Vagina (tissue), 2 donors: ENCODE measurements around the gene MED8. TPM values are rescaled to one million over a fixed set of nuclear protein-coding genes. Genes with fewer than 3 reads are reported as not detected.

ENCODE experiments used
- DNase-seq, 2 donors: peaks; one replicate each; pipeline ENCODE4 v3.0.0-alpha.2; 2017; ENCODE audit errors: extremely low spot score in 2 of 2
- H3K27ac ChIP-seq: fragments of 200-600 bp; sonication (generic); one replicate; pipeline ENCODE4 v1.5.1; 2019
- H3K27me3 ChIP-seq: fragments of 200-600 bp; sonication (generic); one replicate; pipeline ENCODE4 v1.5.1; 2019
- H3K36me3 ChIP-seq, 2 donors: fragments of 200-600 bp; sonication (generic); one replicate each; pipeline ENCODE4 v1.5.1; 2017 to 2019
- H3K4me1 ChIP-seq: fragments of 200-600 bp; sonication (generic); one replicate; pipeline ENCODE4 v1.5.1; 2019
- H3K4me3 ChIP-seq, 2 donors: fragments of 200-600 bp; sonication (generic); 1 replicate in 1 of 2; 2 replicates in 1 of 2; pipeline ENCODE4 v1.5.1; 2016 to 2019
- H3K9me3 ChIP-seq: fragments of 200-600 bp; sonication (generic); one replicate; pipeline ENCODE4 v1.5.1; 2019
- CTCF ChIP-seq, 3 experiments: fragments of 450-650 bp in 2 of 3; fragments of 200-600 bp in 1 of 3; sonication (generic) in 1 of 3; IDR thresholded peaks; one replicate each; pipeline ENCODE4 v1.5.1; 2017 to 2019; ENCODE audit warnings: antibody characterized with exemption in 3 of 3, mild to moderate bottlenecking in 2 of 3, moderate library complexity in 2 of 3
- POLR2A ChIP-seq, 2 donors: fragments of 450-650 bp; IDR thresholded peaks; one replicate each; pipeline ENCODE4 v1.6.1; 2017; ENCODE audit warnings: antibody characterized with exemption in 2 of 2, mild to moderate bottlenecking in 2 of 2, moderate library complexity in 2 of 2
- POLR2AphosphoS5 ChIP-seq, 2 donors: sonication (generic); formaldehyde crosslinking; IDR thresholded peaks; one replicate each; pipeline ENCODE4 v1.9.0; 2017; ENCODE audit warnings: antibody characterized with exemption in 2 of 2, mild to moderate bottlenecking in 2 of 2, low read depth in 1 of 2; ENCODE audit not compliant: insufficient read depth in 1 of 2
- intact Hi-C: fragments of 100-400 bp; cut with DNase I; formaldehyde crosslinking; loops from one replicate; pipeline ENCODE4 v1.15.1; 2023
- total RNA-seq: library from RNA; depleted of rRNA; stranded (reverse); fragments of >200 nt; gene quantifications from one replicate; pipeline ENCODE4 v1.2.3, GENCODE V29; 2016

The MED8 gene
- total RNA-seq, 1 donor from 2014 or later = 33.6 TPM

GRCh38 chr1:43354471-43354870 is 35.1 kb downstream of the MED8 start:
- no peak for TF ChIP-seq POLR2AphosphoS5 (IDR thresholded peaks at IDR 0.05; ENCODE audit: insufficient read depth in 1 of 2, low read depth in 1 of 2)
- no peak for TF ChIP-seq POLR2A (IDR thresholded peaks at IDR 0.05)
- TF ChIP-seq CTCF (IDR thresholded peaks at IDR 0.05) = no peak
- Histone ChIP-seq H3K36me3 (no peaks in the 10 kb centered on the region), H3K4me1 (peaks cover 21% of the 10 kb centered on the region), H3K4me3 (no peak overlapping the region), H3K27me3 (no peaks in the 10 kb centered on the region), H3K9me3 (no peaks in the 10 kb centered on the region), H3K27ac (no peak overlapping the region)
- no peak for DNase-seq
- intact Hi-C loops = no loop called here

DNA sequence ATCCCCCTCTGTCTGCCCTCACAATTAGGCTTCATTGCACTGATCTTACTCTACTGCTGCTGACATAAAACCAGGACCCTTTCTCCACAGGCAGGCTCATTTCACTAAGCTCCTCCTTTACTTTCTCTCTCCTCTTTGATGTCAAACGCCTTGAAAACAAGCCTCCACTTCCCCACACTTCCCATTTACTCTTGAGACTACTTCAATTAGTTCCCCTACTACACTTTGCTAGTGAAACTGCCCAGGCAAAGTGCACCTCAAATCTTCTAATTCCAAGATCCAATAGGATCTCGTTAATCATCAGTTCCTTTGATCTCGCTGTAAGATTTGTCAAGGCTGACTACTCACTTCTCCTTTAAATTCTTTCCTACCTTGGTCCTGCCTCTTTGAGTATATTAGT is 36.7 kb downstream of the MED8 start:
- DNase-seq = no peak
- Histone ChIP-seq H3K27me3 (no peaks in the 10 kb centered on the region), H3K4me3 (no peak overlapping the region), H3K4me1 (peaks cover 23% of the 10 kb centered on the region), H3K9me3 (no peaks in the 10 kb centered on the region), H3K36me3 (no peaks in the 10 kb centered on the region), H3K27ac (no peak overlapping the region)
- intact Hi-C loops = no loop called here
- TF ChIP-seq POLR2A (IDR thresholded peaks at IDR 0.05) = no peak
- no peak for TF ChIP-seq CTCF (IDR thresholded peaks at IDR 0.05)
- no peak for TF ChIP-seq POLR2AphosphoS5 (IDR thresholded peaks at IDR 0.05; ENCODE audit: insufficient read depth in 1 of 2, low read depth in 1 of 2)

- no peak for DNase-seq
- Histone ChIP-seq H3K9me3 (no peaks in the 10 kb centered on the region), H3K36me3 (no peaks in the 10 kb centered on the region), H3K4me1 (peaks cover 18% of the 10 kb centered on the region), H3K27ac (no peak overlapping the region), H3K4me3 (no peak overlapping the region), H3K27me3 (no peaks in the 10 kb centered on the region)
- no peak for TF ChIP-seq POLR2AphosphoS5 (IDR thresholded peaks at IDR 0.05; ENCODE audit: insufficient read depth in 1 of 2, low read depth in 1 of 2)
- no peak for TF ChIP-seq CTCF (IDR thresholded peaks at IDR 0.05)
- TF ChIP-seq POLR2A (IDR thresholded peaks at IDR 0.05) = no peak
- intact Hi-C loops = no loop called here
These were observed 37.3 kb downstream of the MED8 start for GRCh38 chr1:43352351-43352705.

DNA sequence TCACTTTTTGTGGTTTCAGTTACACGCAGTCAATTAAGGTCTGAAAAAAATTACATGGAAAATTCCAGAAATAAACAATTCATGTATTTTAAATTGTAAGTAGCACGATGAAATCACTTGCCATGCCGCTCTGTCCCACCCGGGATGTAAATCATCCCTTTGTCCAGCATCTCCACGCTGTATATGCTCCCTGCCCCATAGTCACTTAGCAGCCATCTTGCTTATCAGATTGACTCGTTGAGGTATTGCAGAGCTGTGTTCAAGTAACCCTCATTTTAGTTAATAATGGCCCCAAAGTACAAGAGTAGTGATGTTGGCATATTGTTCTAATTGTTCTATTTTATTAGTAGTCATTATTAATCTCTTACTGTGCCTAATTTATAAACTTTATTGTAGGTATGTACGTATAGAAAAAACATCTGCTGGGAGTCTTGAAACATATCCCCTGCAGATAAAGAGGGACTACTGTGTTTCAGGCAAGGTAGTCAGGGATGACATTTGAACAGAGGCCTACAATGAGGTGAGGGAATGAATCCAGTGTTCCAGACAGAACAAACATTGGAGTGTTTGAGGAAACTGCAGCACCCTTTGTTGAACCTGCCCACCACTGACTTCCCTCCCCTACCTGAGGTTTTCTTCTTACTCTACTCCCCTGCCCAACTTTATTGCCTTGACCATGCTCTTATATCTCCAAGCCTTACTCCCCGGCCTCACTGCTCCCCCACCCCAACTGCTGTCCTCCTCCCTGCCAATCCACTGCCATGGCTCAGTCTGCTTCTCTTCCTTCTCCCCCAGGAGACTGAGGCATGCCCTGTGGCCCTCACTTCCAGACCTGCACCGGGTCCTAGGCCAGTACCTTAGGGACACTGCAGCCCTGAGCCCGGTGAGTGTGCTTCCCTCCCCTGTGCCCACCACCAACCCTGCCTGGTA is 37.9 kb downstream of the MED8 start:
- Histone ChIP-seq H3K4me3 (no peak overlapping the region), H3K9me3 (no peaks in the 10 kb centered on the region), H3K4me1 (peaks cover 18% of the 10 kb centered on the region), H3K27ac (no peak overlapping the region), H3K27me3 (no peaks in the 10 kb centered on the region), H3K36me3 (no peaks in the 10 kb centered on the region)
- intact Hi-C loops = no loop called here
- no peak for TF ChIP-seq POLR2A (IDR thresholded peaks at IDR 0.05)
- TF ChIP-seq POLR2AphosphoS5 (IDR thresholded peaks at IDR 0.05; ENCODE audit: insufficient read depth in 1 of 2, low read depth in 1 of 2) = no peak
- no peak for TF ChIP-seq CTCF (IDR thresholded peaks at IDR 0.05)
- no peak for DNase-seq

GRCh38 chr1:43350976-43351375 is 38.6 kb downstream of the MED8 start:
- Histone ChIP-seq H3K4me3 (no peak overlapping the region), H3K27ac (no peak overlapping the region), H3K36me3 (no peaks in the 10 kb centered on the region), H3K9me3 (no peaks in the 10 kb centered on the region), H3K4me1 (peaks cover 18% of the 10 kb centered on the region), H3K27me3 (no peaks in the 10 kb centered on the region)
- no peak for DNase-seq
- TF ChIP-seq POLR2AphosphoS5 (IDR thresholded peaks at IDR 0.05; ENCODE audit: insufficient read depth in 1 of 2, low read depth in 1 of 2) (no peak), CTCF (IDR thresholded peaks at IDR 0.05) (no peak), POLR2A (IDR thresholded peaks at IDR 0.05) (no peak)
- intact Hi-C loops = no loop called here
